Sigmoid colon (tissue), 4 donors: ENCODE results near the gene MEFV.

Experiments used
- POLR2A ChIP-seq, 2 donors: fragments of 450-650 bp; IDR thresholded peaks; one replicate each; pipeline ENCODE4 v1.6.1; 2016; ENCODE audit warnings: antibody characterized with exemption in 2 of 2, mild to moderate bottlenecking in 2 of 2, moderate library complexity in 2 of 2
- POLR2AphosphoS5 ChIP-seq, 4 donors: sonication (generic); formaldehyde crosslinking; IDR thresholded peaks; one replicate each; pipeline ENCODE4 v1.6.1; 2017; ENCODE audit warnings: antibody characterized with exemption in 4 of 4
- TF ChIP-seq, protein P1 (sequence below), 4 experiments: fragments of 450-650 bp in 3 of 4; fragments of 200-600 bp in 1 of 4; IDR thresholded peaks; one replicate each; pipeline ENCODE4 v1.5.1; 2016 to 2019; ENCODE audit warnings: antibody characterized with exemption in 4 of 4, mild to moderate bottlenecking in 3 of 4, moderate library complexity in 2 of 4

DNA sequence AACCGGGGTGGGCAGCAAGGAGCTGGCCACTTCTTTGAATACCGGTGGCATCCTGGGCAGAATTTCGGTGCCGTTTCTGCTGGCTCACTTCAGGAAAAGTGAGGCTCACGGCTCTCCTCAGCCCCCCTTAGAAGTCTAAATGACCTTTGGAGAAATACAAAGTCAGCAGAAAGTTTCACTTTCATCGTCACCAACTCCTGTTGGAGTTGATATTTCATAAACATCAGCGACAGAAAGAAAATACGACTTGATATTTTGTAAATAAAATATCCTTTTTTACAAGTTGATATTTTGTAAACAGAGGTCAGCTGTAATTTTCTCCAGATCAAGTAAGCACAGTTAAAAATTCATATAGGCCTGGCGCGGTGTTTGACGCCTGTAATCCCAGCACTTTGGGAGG, 49.6 kb upstream of the MEFV start:
- TF ChIP-seq POLR2AphosphoS5 (IDR thresholded peaks at IDR 0.05), result no peak
- no peak for TF ChIP-seq POLR2A (IDR thresholded peaks at IDR 0.05)
- TF ChIP-seq, protein P1, sequence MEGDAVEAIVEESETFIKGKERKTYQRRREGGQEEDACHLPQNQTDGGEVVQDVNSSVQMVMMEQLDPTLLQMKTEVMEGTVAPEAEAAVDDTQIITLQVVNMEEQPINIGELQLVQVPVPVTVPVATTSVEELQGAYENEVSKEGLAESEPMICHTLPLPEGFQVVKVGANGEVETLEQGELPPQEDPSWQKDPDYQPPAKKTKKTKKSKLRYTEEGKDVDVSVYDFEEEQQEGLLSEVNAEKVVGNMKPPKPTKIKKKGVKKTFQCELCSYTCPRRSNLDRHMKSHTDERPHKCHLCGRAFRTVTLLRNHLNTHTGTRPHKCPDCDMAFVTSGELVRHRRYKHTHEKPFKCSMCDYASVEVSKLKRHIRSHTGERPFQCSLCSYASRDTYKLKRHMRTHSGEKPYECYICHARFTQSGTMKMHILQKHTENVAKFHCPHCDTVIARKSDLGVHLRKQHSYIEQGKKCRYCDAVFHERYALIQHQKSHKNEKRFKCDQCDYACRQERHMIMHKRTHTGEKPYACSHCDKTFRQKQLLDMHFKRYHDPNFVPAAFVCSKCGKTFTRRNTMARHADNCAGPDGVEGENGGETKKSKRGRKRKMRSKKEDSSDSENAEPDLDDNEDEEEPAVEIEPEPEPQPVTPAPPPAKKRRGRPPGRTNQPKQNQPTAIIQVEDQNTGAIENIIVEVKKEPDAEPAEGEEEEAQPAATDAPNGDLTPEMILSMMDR (IDR thresholded peaks at IDR 0.05), result no peak
